Ectodermal cell (in vitro differentiated cells): ENCODE results near the gene MC4R.

ENCODE experiments used
- H3K27ac ChIP-seq: 2 replicates; pipeline ENCODE4 v1.7.0; 2013; ENCODE audit warnings: mild to moderate bottlenecking, low read depth, low read length; ENCODE audit not compliant: insufficient read depth, poor library complexity, severe bottlenecking
- H3K27me3 ChIP-seq: 2 replicates; pipeline ENCODE4 v1.7.0; 2013; ENCODE audit warnings: mild to moderate bottlenecking, low read length; ENCODE audit not compliant: insufficient read depth, control insufficient read depth, poor library complexity, severe bottlenecking
- H3K36me3 ChIP-seq: one replicate; pipeline ENCODE4 v1.7.0; 2013; ENCODE audit warnings: low read length; ENCODE audit not compliant: control insufficient read depth, insufficient read depth
- H3K4me1 ChIP-seq: one replicate; pipeline ENCODE4 v1.7.0; 2013; ENCODE audit warnings: low read length; ENCODE audit not compliant: control insufficient read depth, insufficient read depth
- H3K4me3 ChIP-seq: 2 replicates; pipeline ENCODE4 v1.7.0; 2013; ENCODE audit warnings: low read depth, low read length, control low read depth; ENCODE audit not compliant: insufficient read depth
- H3K9me3 ChIP-seq: 2 replicates; pipeline ENCODE4 v1.7.0; 2013; ENCODE audit warnings: mild to moderate bottlenecking, low read length, moderate library complexity; ENCODE audit not compliant: control insufficient read depth
- WGBS, 2 experiments: methylation state at CpG; one replicate each; pipeline ENCODE4 v1.1.7; 2013; ENCODE audit warnings: missing lambda C conversion rate in 2 of 2; 5-methylcytosine and 5-hydroxymethylcytosine counted together

The MC4R gene

DNA sequence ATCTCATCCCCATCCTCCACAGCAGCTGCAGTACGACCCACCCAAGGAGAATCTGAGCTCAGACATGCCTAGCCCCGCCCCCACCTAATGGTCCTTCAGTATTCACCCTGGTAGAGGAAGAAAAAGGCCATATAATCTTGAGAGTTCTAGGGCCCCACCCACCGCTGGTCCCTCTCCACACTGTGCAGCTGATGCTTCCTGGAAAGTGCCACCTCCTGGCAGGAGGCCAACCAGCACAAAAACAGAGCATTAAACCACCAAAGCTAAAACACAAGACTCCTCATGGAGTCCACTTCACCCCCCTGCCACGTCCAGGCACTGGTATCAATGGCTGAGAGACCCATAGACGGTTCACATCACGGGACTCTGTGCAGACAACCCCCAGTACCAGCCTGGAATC is 40.7 kb downstream of the MC4R start:
- no peaks in the 10 kb centered on the region for H3K36me3 ChIP-seq
- H3K9me3 ChIP-seq: no peaks in the 10 kb centered on the region
- no peaks in the 10 kb centered on the region for H3K4me1 ChIP-seq
- H3K4me3 ChIP-seq: no peak overlapping the region
- no peaks in the 10 kb centered on the region for H3K27me3 ChIP-seq
- WGBS, 2 experiments: 94% methylated on average over 6 of the region's 6 CpGs
- no peak overlapping the region for H3K27ac ChIP-seq

DNA sequence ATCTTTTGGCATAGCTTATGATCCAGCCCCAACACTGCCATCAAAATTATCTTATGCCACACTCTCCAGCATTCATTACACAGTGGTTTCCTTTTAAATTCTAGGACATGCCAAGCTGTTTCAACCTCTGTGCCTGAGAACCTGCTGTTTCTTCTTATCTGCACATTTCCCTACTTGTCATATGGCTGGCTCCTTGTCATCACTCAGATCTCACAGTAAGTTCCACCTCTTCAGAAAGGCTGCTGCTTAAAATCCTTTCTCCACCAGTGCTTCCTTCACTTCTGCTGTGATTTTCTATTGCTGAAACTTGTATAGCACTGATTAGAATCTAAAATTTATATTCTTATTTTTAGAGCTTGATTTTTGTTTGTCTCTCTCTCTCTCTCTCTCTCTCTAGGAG is 43.4 kb downstream of the MC4R start:
- H3K27ac ChIP-seq: no peak overlapping the region
- no peak overlapping the region for H3K4me3 ChIP-seq
- H3K9me3 ChIP-seq: no peaks in the 10 kb centered on the region
- H3K27me3 ChIP-seq: no peaks in the 10 kb centered on the region
- no peaks in the 10 kb centered on the region for H3K4me1 ChIP-seq
- no peaks in the 10 kb centered on the region for H3K36me3 ChIP-seq

DNA sequence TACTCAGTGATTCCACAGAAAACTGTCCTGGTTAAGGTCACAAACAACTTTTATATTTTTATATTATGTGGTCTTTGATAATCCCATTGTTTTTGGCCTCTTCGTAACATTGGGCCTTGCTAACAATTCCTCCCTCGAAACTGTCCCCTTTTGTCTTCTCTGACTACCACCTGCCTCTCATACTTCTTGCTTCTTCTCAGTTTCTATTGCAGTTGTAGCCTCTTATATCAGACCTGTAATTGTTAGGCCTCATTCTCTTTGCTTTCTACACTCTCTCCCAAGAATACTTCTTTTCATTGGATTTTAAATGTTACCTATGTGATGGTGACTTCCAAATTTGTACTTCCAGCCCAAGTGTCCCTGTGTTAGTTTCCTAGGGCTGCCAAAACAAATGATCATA is 44.7 kb downstream of the MC4R start:
- no peaks in the 10 kb centered on the region for H3K4me1 ChIP-seq
- H3K27ac ChIP-seq: no peak overlapping the region
- H3K4me3 ChIP-seq: no peak overlapping the region
- no peaks in the 10 kb centered on the region for H3K36me3 ChIP-seq
- no peaks in the 10 kb centered on the region for H3K9me3 ChIP-seq
- no peaks in the 10 kb centered on the region for H3K27me3 ChIP-seq
- WGBS, 2 experiments: 92 to 93% methylated on average over 2 of the region's 2 CpGs

DNA sequence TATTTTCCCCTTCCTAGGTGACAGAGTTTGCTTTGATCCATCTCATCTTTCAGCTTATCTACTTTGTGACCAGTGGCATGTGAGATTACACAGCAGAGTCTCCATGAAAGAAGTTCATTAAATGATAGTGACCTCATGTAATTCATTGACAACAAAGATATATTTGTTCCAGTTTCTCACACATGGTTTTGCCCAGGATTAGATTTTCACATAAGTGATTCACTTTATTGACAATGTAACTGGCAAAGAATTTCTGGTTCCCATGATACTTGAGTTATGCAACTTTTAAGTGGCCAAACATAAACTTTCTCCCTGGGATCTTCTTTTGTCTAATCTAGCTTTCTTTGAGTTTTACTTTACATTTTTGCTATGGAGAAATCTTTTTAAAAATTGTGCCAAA is 50.0 kb downstream of the MC4R start:
- H3K4me1 ChIP-seq: no peaks in the 10 kb centered on the region
- no peak overlapping the region for H3K4me3 ChIP-seq

More for the DNA sequence above, 50.0 kb downstream of the MC4R start:
- H3K27ac ChIP-seq: no peak overlapping the region
- no peaks in the 10 kb centered on the region for H3K27me3 ChIP-seq
- H3K9me3 ChIP-seq: no peaks in the 10 kb centered on the region
- H3K36me3 ChIP-seq: no peaks in the 10 kb centered on the region
